Measurements from ENCODE around the gene CD3E. TPM values are rescaled to one million over a fixed set of nuclear protein-coding genes. Genes with fewer than 3 reads are reported as not detected.

CD3E gene
- total and polyA plus RNA-seq, 2 experiments from 2014 or later: not detected

DNA sequence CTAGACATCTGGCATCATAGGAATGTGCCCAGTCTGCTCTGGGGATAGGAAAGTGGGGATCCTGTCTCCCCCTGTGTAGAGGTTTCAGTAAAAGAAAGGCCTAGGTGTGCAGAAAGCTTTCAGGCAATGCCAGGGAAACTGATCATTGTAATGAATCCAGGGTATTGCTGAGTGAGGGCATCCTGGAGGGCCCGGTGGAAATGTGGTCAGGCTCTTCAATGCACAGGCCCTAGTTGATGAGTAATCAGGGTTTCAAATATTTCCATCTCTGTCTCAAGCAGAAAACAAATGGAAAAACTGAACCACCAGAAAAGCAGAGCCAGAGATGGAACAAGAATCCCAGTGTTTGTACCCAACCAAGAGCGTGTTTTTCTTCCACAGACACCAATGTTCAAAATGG lies 2.0 kb downstream of the CD3E start:
- Mint-ChIP-seq H3K4me1 (peaks cover 9% of the 10 kb centered on the region; the same call in 2 of the 3 replicates), H3K9me3 (no peaks in the 10 kb centered on the region), H3K36me3 (ENCODE audit: low read depth) (no peaks in the 10 kb centered on the region), H3K27me3 (ENCODE audit: insufficient read depth, low read depth, poor library complexity) (no peaks in the 10 kb centered on the region), H3K27ac (no peak overlapping the region), H3K4me3 (no peak overlapping the region)
- no peak overlapping the region for H3K27ac ChIP-seq (ENCODE audit: low read depth)
- no peak overlapping the region for H3K4me2 ChIP-seq
- H3K27me3 ChIP-seq (ENCODE audit: insufficient read depth): no peaks in the 10 kb centered on the region
- no peaks in the 10 kb centered on the region for H3F3A ChIP-seq (replicated peaks; ENCODE audit: low read depth)
- no peak overlapping the region for H3K4me3 ChIP-seq
- no peaks in the 10 kb centered on the region for H4K20me1 ChIP-seq (replicated peaks; ENCODE audit: insufficient read depth)
- H3K4me1 ChIP-seq (ENCODE audit: insufficient read depth): no peaks in the 10 kb centered on the region
- DNase-seq (ENCODE audit: low spot score) (no peak), ATAC-seq (no peak)
- H2AFZ ChIP-seq: no peak overlapping the region
- no peaks in the 10 kb centered on the region for H3K9me2 ChIP-seq (ENCODE audit: insufficient read depth)
- H3K36me3 ChIP-seq (ENCODE audit: insufficient read depth): no peaks in the 10 kb centered on the region
- H3K79me2 ChIP-seq (replicated peaks; ENCODE audit: insufficient read depth): no peaks in the 10 kb centered on the region
- TF ChIP-seq STAT1 (IDR thresholded peaks at IDR 0.05; ENCODE audit: unreplicated experiment) (no peak), EZH2phosphoT487 (IDR thresholded peaks at IDR 0.05; ENCODE audit: unreplicated experiment) (no peak), JUNB (IDR thresholded peaks at IDR 0.05; ENCODE audit: unreplicated experiment) (no peak), POLR2AphosphoS5 (IDR thresholded peaks at IDR 0.05; ENCODE audit: low read depth) (no peak), ZNF331 (CRISPR knock-in tag; IDR thresholded peaks at IDR 0.05; ENCODE audit: low read depth) (no peak), CTCF (conservative IDR thresholded peaks at IDR 0.05; ENCODE audit: low read depth in 2 of 2) (no peak), REST (IDR thresholded peaks at IDR 0.05; ENCODE audit: unreplicated experiment) (no peak), NANOG (IDR thresholded peaks at IDR 0.05; ENCODE audit: borderline replicate concordance) (no peak), CREB1 (CRISPR knock-in tag; IDR thresholded peaks at IDR 0.05; ENCODE audit: low read depth) (no peak), EZH2 (IDR thresholded peaks at IDR 0.05; ENCODE audit: low read depth, unreplicated experiment) (no peak), ZNF114 (CRISPR knock-in tag; IDR thresholded peaks at IDR 0.05) (no peak), ZNF462 (CRISPR knock-in tag; IDR thresholded peaks at IDR 0.05) (no peak)
- TF ChIP-seq, protein P1, sequence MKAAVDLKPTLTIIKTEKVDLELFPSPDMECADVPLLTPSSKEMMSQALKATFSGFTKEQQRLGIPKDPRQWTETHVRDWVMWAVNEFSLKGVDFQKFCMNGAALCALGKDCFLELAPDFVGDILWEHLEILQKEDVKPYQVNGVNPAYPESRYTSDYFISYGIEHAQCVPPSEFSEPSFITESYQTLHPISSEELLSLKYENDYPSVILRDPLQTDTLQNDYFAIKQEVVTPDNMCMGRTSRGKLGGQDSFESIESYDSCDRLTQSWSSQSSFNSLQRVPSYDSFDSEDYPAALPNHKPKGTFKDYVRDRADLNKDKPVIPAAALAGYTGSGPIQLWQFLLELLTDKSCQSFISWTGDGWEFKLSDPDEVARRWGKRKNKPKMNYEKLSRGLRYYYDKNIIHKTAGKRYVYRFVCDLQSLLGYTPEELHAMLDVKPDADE (IDR thresholded peaks at IDR 0.05): no peak
